WTC11 (cell line): ENCODE data around the gene PRSS56. TPM values are rescaled to one million over a fixed set of nuclear protein-coding genes. Genes with fewer than 3 reads are reported as not detected.

Experiments
- ATAC-seq: fragments of 200-7000 bp; cut with Tn5 transposase; 2 replicates; pipeline ENCODE4 v1.10.0; 2021; ENCODE audit warnings: mild to moderate bottlenecking, moderate library complexity
- CTCF ChIA-PET: fragments of 300-600 bp; sonication (Branson Sonifier 250); formaldehyde crosslinking; loops from one replicate; lab custom pipeline; 2021; ENCODE audit warnings: antibody characterized with exemption; lab: Charles Lee
- POLR2A ChIA-PET: fragments of 350-600 bp; sonication (Branson Sonifier 250); formaldehyde crosslinking; loops from one replicate; lab custom pipeline; 2021; ENCODE audit warnings: antibody characterized with exemption; lab: Charles Lee
- DNase-seq: peaks from one replicate; pipeline ENCODE4 v3.0.0; 2021; ENCODE audit warnings: low spot score
- H3K27ac Mint-ChIP-seq: 2 replicates; pipeline ENCODE4 v1.8.0; 2021; ENCODE audit warnings: mixed read lengths
- H3K27me3 Mint-ChIP-seq: 2 replicates; pipeline ENCODE4 v1.8.0; 2021; ENCODE audit warnings: low read depth, mild to moderate bottlenecking, moderate library complexity, mixed read lengths
- H3K36me3 Mint-ChIP-seq: 2 replicates; pipeline ENCODE4 v1.8.0; 2021; ENCODE audit warnings: mixed read lengths
- H3K4me1 Mint-ChIP-seq: 2 replicates; pipeline ENCODE4 v1.8.0; 2022; ENCODE audit warnings: mixed read lengths
- H3K4me3 Mint-ChIP-seq: 2 replicates; pipeline ENCODE4 v1.8.0; 2021; ENCODE audit warnings: mild to moderate bottlenecking, moderate library complexity, mixed read lengths
- H3K9me3 Mint-ChIP-seq: 2 replicates; pipeline ENCODE4 v1.8.0; 2021; ENCODE audit warnings: mixed read lengths
- ATF3 ChIP-seq: sonication (generic); formaldehyde crosslinking; conservative IDR thresholded peaks from 2 replicates; pipeline ENCODE4 v1.8.1; 2022; ENCODE audit warnings: mild to moderate bottlenecking, missing genetic modification reagents
- CBFB ChIP-seq: sonication (generic); formaldehyde crosslinking; IDR thresholded peaks from 2 replicates; pipeline ENCODE4 v1.8.1; 2022; ENCODE audit warnings: mild to moderate bottlenecking, low read depth, missing genetic modification reagents
- CREB1 ChIP-seq: sonication (generic); formaldehyde crosslinking; IDR thresholded peaks from 2 replicates; pipeline ENCODE4 v1.8.0; 2023; ENCODE audit warnings: mild to moderate bottlenecking, missing genetic modification reagents
- ESRRA ChIP-seq: sonication (generic); formaldehyde crosslinking; IDR thresholded peaks from 2 replicates; pipeline ENCODE4 v1.8.1; 2022; ENCODE audit warnings: mild to moderate bottlenecking, missing genetic modification reagents, borderline replicate concordance
- FOXP4 ChIP-seq: sonication (generic); formaldehyde crosslinking; IDR thresholded peaks from 2 replicates; pipeline ENCODE4 v1.8.0; 2022; ENCODE audit warnings: mild to moderate bottlenecking, missing genetic modification reagents
- GTF2I ChIP-seq: fragments of 250-450 bp; sonication (Bioruptor Pico); conservative IDR thresholded peaks from 2 replicates; pipeline ENCODE4 v1.4.0; 2021; ENCODE audit warnings: mild to moderate bottlenecking
- IRF1 ChIP-seq: sonication (generic); formaldehyde crosslinking; IDR thresholded peaks from 2 replicates; pipeline ENCODE4 v1.8.0; 2023; ENCODE audit warnings: missing genetic modification reagents
- JAZF1 ChIP-seq: fragments of 250-450 bp; sonication (Bioruptor Pico); IDR thresholded peaks from 2 replicates; pipeline ENCODE4 v1.9.0; 2021; ENCODE audit warnings: moderate library complexity, mild to moderate bottlenecking, inconsistent platforms
- PREB ChIP-seq: sonication (generic); formaldehyde crosslinking; IDR thresholded peaks from 2 replicates; pipeline ENCODE4 v1.8.1; 2022; ENCODE audit warnings: mild to moderate bottlenecking, missing genetic modification reagents, moderate library complexity, borderline replicate concordance
- RELA ChIP-seq: sonication (generic); formaldehyde crosslinking; IDR thresholded peaks from 2 replicates; pipeline ENCODE4 v1.8.1; 2022; ENCODE audit warnings: missing genetic modification reagents, mild to moderate bottlenecking, borderline replicate concordance
- SOX15 ChIP-seq: fragments of 250-450 bp; sonication (Bioruptor Pico); IDR thresholded peaks from 2 replicates; pipeline ENCODE4 v1.9.0; 2021; ENCODE audit warnings: mild to moderate bottlenecking
- USF2 ChIP-seq: sonication (generic); formaldehyde crosslinking; IDR thresholded peaks from 2 replicates; pipeline ENCODE4 v1.8.1; 2023; ENCODE audit warnings: mild to moderate bottlenecking, missing genetic modification reagents, moderate library complexity
- ZMAT4 ChIP-seq: fragments of 250-450 bp; sonication (Bioruptor Pico); IDR thresholded peaks from 2 replicates; pipeline ENCODE4 v1.9.0; 2021; ENCODE audit warnings: mild to moderate bottlenecking
- ZNF121 ChIP-seq: sonication (generic); formaldehyde crosslinking; IDR thresholded peaks from 2 replicates; pipeline ENCODE4 v1.8.0; 2023; ENCODE audit warnings: missing genetic modification reagents
- ZNF512 ChIP-seq: sonication (generic); formaldehyde crosslinking; IDR thresholded peaks from 2 replicates; pipeline ENCODE4 v1.8.1; 2022; ENCODE audit warnings: missing genetic modification reagents, borderline replicate concordance
- ZNF532 ChIP-seq: fragments of 250-450 bp; sonication (Bioruptor Pico); IDR thresholded peaks from 2 replicates; pipeline ENCODE4 v1.9.0; 2021; ENCODE audit warnings: mild to moderate bottlenecking, borderline replicate concordance
- total RNA-seq: library from RNA; stranded (reverse); gene quantifications from 3 replicates; pipeline ENCODE4 v1.2.3, GENCODE V29; 2021

Gene PRSS56
- total RNA-seq, 1 experiment from 2014 or later, result not detected

GRCh38 chr2:232541195-232541960, 21.2 kb downstream of the PRSS56 start:
- H3K27me3 Mint-ChIP-seq, result peaks cover 15% of the 10 kb centered on the region
- ATAC-seq (no peak), DNase-seq (no peak)
- ChIA-PET POLR2A (interaction anchor here (0.8 kb wide), 1 partner anchor 493 kb away, joined by 4 read pairs; no protein-coding TSS in a partner anchor), CTCF (no interaction called here)
- TF ChIP-seq ESRRA (no peak), ATF3 (no peak), FOXP4 (no peak), SOX15 (CRISPR knock-in tag) (no peak), PREB (no peak), IRF1 (CRISPR knock-in tag) (no peak), JAZF1 (CRISPR knock-in tag) (no peak), CREB1 (no peak), ZNF121 (CRISPR knock-in tag) (no peak), ZNF512 (no peak), GTF2I (no peak), ZNF532 (CRISPR knock-in tag) (no peak), ZMAT4 (CRISPR knock-in tag) (no peak), USF2 (CRISPR knock-in tag) (no peak), RELA (CRISPR knock-in tag) (no peak), CBFB (no peak)
- H3K27ac Mint-ChIP-seq, result no peak overlapping the region
- H3K4me1 Mint-ChIP-seq, result peaks cover 21% of the 10 kb centered on the region
- H3K36me3 Mint-ChIP-seq, result peaks cover 4% of the 10 kb centered on the region; the same call in 1 of the 2 replicates
- no peak overlapping the region for H3K4me3 Mint-ChIP-seq
- H3K9me3 Mint-ChIP-seq, result peaks cover 6% of the 10 kb centered on the region
